Jurkat, Clone E6-1 (cell line): Measurements from ENCODE around the gene STX8.
"Not testable (repeated sequence)": the region's sequence is repeated elsewhere in the genome, so short reads cannot be mapped to it uniquely, and the experiment has no call there.

ENCODE experiments used
- DNase-seq: peaks from one replicate; pipeline ENCODE4 v3.0.0-alpha.2; 2011; ENCODE audit warnings: low read depth, low spot score
- H3K4me3 ChIP-seq: 2 replicates; pipeline ENCODE4 v1.5.1; 2011; ENCODE audit warnings: mild to moderate bottlenecking, low read length, control low read depth, moderate library complexity

STX8 gene

GRCh38 chr17:9258115-9259015 is 317.3 kb downstream of the STX8 start:
- no peak for DNase-seq
- H3K4me3 ChIP-seq, result no peak overlapping the region

GRCh38 chr17:9257630-9257965 is 318.0 kb downstream of the STX8 start:
- DNase-seq, H3K4me3 ChIP-seq: not testable (repeated sequence)

- no peak overlapping the region for H3K4me3 ChIP-seq
- DNase-seq, result peak; percentile 45
Observed at GRCh38 chr17:9256751-9257629, 318.6 kb downstream of the STX8 start.

GRCh38 chr17:9256361-9256750 is 319.3 kb downstream of the STX8 start:
- H3K4me3 ChIP-seq, result no peak overlapping the region
- DNase-seq, result no peak

GRCh38 chr17:9255833-9256232 is 319.8 kb downstream of the STX8 start:
- H3K4me3 ChIP-seq, result no peak overlapping the region
- no peak for DNase-seq

GRCh38 chr17:9254841-9255240 is 320.8 kb downstream of the STX8 start:
- no peak overlapping the region for H3K4me3 ChIP-seq

GRCh38 chr17:9253308-9253707 is 322.3 kb downstream of the STX8 start:
- DNase-seq, result no peak
- H3K4me3 ChIP-seq, result no peak overlapping the region

More at GRCh38 chr17:9254841-9255240, 320.8 kb downstream of the STX8 start:
- no peak for DNase-seq

- DNase-seq, result no peak
- no peak overlapping the region for H3K4me3 ChIP-seq
Observed at GRCh38 chr17:9251273-9251672, 324.3 kb downstream of the STX8 start.

- DNase-seq, result no peak
- H3K4me3 ChIP-seq, result no peak overlapping the region
Observed at GRCh38 chr17:9249245-9249953, 326.2 kb downstream of the STX8 start.

- no peak overlapping the region for H3K4me3 ChIP-seq
- no peak for DNase-seq
Observed at GRCh38 chr17:9247401-9247938, 328.1 kb downstream of the STX8 start.

- H3K4me3 ChIP-seq, result no peak overlapping the region
- no peak for DNase-seq
Observed at GRCh38 chr17:9244066-9245052, 331.3 kb downstream of the STX8 start.

- no peak overlapping the region for H3K4me3 ChIP-seq
- no peak for DNase-seq
Observed at GRCh38 chr17:9242983-9243382, 332.6 kb downstream of the STX8 start.

GRCh38 chr17:9242497-9242881 is 333.1 kb downstream of the STX8 start:
- DNase-seq, result no peak
- no peak overlapping the region for H3K4me3 ChIP-seq

- DNase-seq, result no peak
- no peak overlapping the region for H3K4me3 ChIP-seq
Observed at GRCh38 chr17:9241774-9242496, 333.7 kb downstream of the STX8 start.

GRCh38 chr17:9241371-9241712 is 334.3 kb downstream of the STX8 start:
- DNase-seq, result no peak
- no peak overlapping the region for H3K4me3 ChIP-seq

- DNase-seq, result no peak
Observed at GRCh38 chr17:9240659-9241370, 334.8 kb downstream of the STX8 start.

More at GRCh38 chr17:9240659-9241370, 334.8 kb downstream of the STX8 start:
- H3K4me3 ChIP-seq, result peak overlapping the region; percentile 35
